ENCODE data around the gene TMPRSS7.

- no peak for TF ChIP-seq YY1 (IDR thresholded peaks at IDR 0.05; ENCODE audit: insufficient read depth, insufficient read length)
- TF ChIP-seq ZNF274 (IDR thresholded peaks at IDR 0.05; ENCODE audit: low read depth, low read length), result no peak
Observed at GRCh38 chr3:112087746-112088145, 53.2 kb downstream of the TMPRSS7 start.

Data from NT2/D1 (cell line).